GM12878 (cell line): ENCODE data around the gene KPNA3. TPM values are rescaled to one million over a fixed set of nuclear protein-coding genes. Genes with fewer than 3 reads are reported as not detected.

Experiments
- ATAC-seq: fragments of 200-7000 bp; cut with Tn5 transposase; 3 replicates; pipeline ENCODE4 v1.9.1; 2020; ENCODE audit warnings: mild to moderate bottlenecking, moderate library complexity
- BruUV-seq: library from RNA; stranded (reverse); fragments of 400-500 nt; replicated peaks from 2 replicates; lab custom pipeline; 2021; lab: Mats Ljungman, UMichigan
- CTCF ChIA-PET: fragments of 300-600 bp; sonication (Branson Sonifier 250); formaldehyde crosslinking; extraction: SDS; loops from one replicate; lab custom pipeline; 2021; ENCODE audit warnings: inconsistent platforms; lab: Yijun Ruan, JAX
- POLR2A ChIA-PET: fragments of 350-600 bp; formaldehyde crosslinking; extraction: SDS; loops from one replicate; lab custom pipeline; 2021; ENCODE audit warnings: inconsistent platforms; lab: Charles Lee
- RAD21 ChIA-PET: fragments of 300-600 bp; sonication (Branson Sonifier 250); formaldehyde crosslinking; loops from one replicate; lab custom pipeline; 2023; ENCODE audit warnings: antibody characterized with exemption; ENCODE audit not compliant: unreplicated experiment; lab: Charles Lee
- SMC1A ChIA-PET: fragments of 300-600 bp; sonication (Branson Sonifier 250); formaldehyde crosslinking; loops from one replicate; lab custom pipeline; 2023; ENCODE audit not compliant: unreplicated experiment, uncharacterized antibody; lab: Charles Lee
- DNase-seq: peaks from one replicate; pipeline ENCODE4 v3.0.0-alpha.2; 2011; ENCODE audit warnings: low read depth, low spot score
- FAIRE-seq: peaks from 3 replicates; lab custom pipeline; 2011; peaks lifted over from hg19 to GRCh38; lab: Jason Lieb, UNC
- H2AFZ ChIP-seq: 2 replicates; pipeline ENCODE4 v1.6.0; 2011; ENCODE audit warnings: low read depth, low read length, control low read depth; ENCODE audit not compliant: control insufficient read depth
- H3K27ac ChIP-seq: 2 replicates; pipeline ENCODE4 v1.5.1; 2011; ENCODE audit warnings: control low read depth; ENCODE audit not compliant: control insufficient read depth, insufficient read depth
- H3K27me3 ChIP-seq, 2 experiments: replicated peaks in 1 of 2; 2 replicates each; pipeline versions ENCODE4 v1.6.0 to v1.6.1; 2011; ENCODE audit warnings: low read length in 1 of 2; ENCODE audit not compliant: control insufficient read depth in 2 of 2, insufficient read depth in 2 of 2
- H3K36me3 ChIP-seq, 2 experiments: 2 replicates each; pipeline ENCODE4 v1.5.1; 2011; ENCODE audit warnings: low read length in 1 of 2; ENCODE audit not compliant: control insufficient read depth in 2 of 2, insufficient read depth in 2 of 2
- H3K4me1 ChIP-seq: 2 replicates; pipeline ENCODE4 v1.6.1; 2011; ENCODE audit warnings: mild to moderate bottlenecking, low read length, moderate library complexity, mixed read lengths; ENCODE audit not compliant: control insufficient read depth, insufficient read depth
- H3K4me2 ChIP-seq: 2 replicates; pipeline ENCODE4 v1.6.0; 2011; ENCODE audit warnings: control low read depth; ENCODE audit not compliant: control insufficient read depth, insufficient read depth
- H3K4me3 ChIP-seq: fragments of 200-600 bp; sonication (generic); 2 replicates; pipeline ENCODE4 v1.5.1; 2016
- H3K79me2 ChIP-seq: 2 replicates; pipeline ENCODE4 v1.6.0; 2011; ENCODE audit warnings: low read length; ENCODE audit not compliant: control insufficient read depth, insufficient read depth
- H3K9ac ChIP-seq: 2 replicates; pipeline ENCODE4 v1.8.0; 2011; ENCODE audit warnings: low read length, control low read depth, mixed read lengths; ENCODE audit not compliant: control insufficient read depth, insufficient read depth
- H3K9me3 ChIP-seq: replicated peaks from 3 replicates; pipeline ENCODE4 v1.5.1; 2011; ENCODE audit warnings: mild to moderate bottlenecking, low read length; ENCODE audit not compliant: control insufficient read depth, insufficient read depth
- H4K20me1 ChIP-seq: 2 replicates; pipeline ENCODE4 v1.6.0; 2011; ENCODE audit not compliant: control insufficient read depth, insufficient read depth
- BRCA1 ChIP-seq: IDR thresholded peaks from 2 replicates; pipeline ENCODE4 v1.6.1; 2011; ENCODE audit warnings: low read depth, low read length, improper control_type of control experiment
- EP300 ChIP-seq, 2 experiments: fragments of 150-350 bp in 1 of 2; IDR thresholded peaks; 2 replicates each; pipeline ENCODE4 v1.6.1; 2011 to 2012; ENCODE audit warnings: low read depth in 2 of 2, low read length in 2 of 2, borderline replicate concordance in 1 of 2, improper control_type of control experiment in 1 of 2, inconsistent platforms in 1 of 2; ENCODE audit not compliant: control insufficient read depth in 1 of 2
- GATAD2B ChIP-seq: fragments of 450-650 bp; conservative IDR thresholded peaks from 2 replicates; pipeline ENCODE4 v1.6.1; 2017; ENCODE audit warnings: low read depth, mild to moderate bottlenecking, moderate library complexity
- JUND ChIP-seq: IDR thresholded peaks from 2 replicates; pipeline ENCODE4 v1.6.1; 2012; ENCODE audit warnings: low read depth, mild to moderate bottlenecking, low read length, improper control_type of control experiment, moderate library complexity
- SP1 ChIP-seq: IDR thresholded peaks from one replicate; pipeline ENCODE4 v1.6.1; 2011; ENCODE audit warnings: low read depth, low read length
- SREBF2 ChIP-seq: IDR thresholded peaks from 2 replicates; pipeline ENCODE4 v1.6.1; 2012; ENCODE audit warnings: mild to moderate bottlenecking, low read length
- SRF ChIP-seq, 2 experiments: IDR thresholded peaks; 2 replicates each; pipeline ENCODE4 v1.6.1; 2011; ENCODE audit warnings: low read depth in 2 of 2, low read length in 2 of 2, mild to moderate bottlenecking in 1 of 2, moderate library complexity in 1 of 2
- whole genome bisulfite sequencing: methylation state at CpG from one replicate; pipeline ENCODE4 v1.1.6; 2016; ENCODE audit warnings: low lambda C conversion rate; ENCODE audit not compliant: insufficient replicate concordance, insufficient coverage; ENCODE audit errors: missing lambda C conversion rate; 5-methylcytosine and 5-hydroxymethylcytosine counted together
- in situ Hi-C: fragments of 300-500 bp; cut with MboI; formaldehyde crosslinking; loops from 9 replicates; pipeline ENCODE4 v1.14.3; 2018; ENCODE audit warnings: mixed read lengths
- intact Hi-C: fragments of 100-400 bp; cut with micrococcal nuclease; formaldehyde crosslinking; loops from one replicate; pipeline ENCODE4 v1.14.2; 2022; ENCODE audit not compliant: unreplicated experiment
- polyA plus RNA-seq, 11 experiments: library from polyadenylated mRNA; depleted of rRNA in 4 of 11; unstranded in 6 of 11; stranded (reverse) in 5 of 11; fragments of >200 nt; fragmentation: Nextera tagmentation in 4 of 11; fragmentation: Illumina TruSeq in 1 of 11; extraction: Ambion mirVana in 4 of 11; extraction: Trizol in 1 of 11; gene quantifications; 1 replicate in 1 of 11; 2 replicates in 10 of 11; pipeline versions ENCODE4 v1.2.1 to v1.2.3, GENCODE V29; 2011 to 2016; ENCODE audit warnings: inconsistent platforms in 2 of 11, missing spikeins in 2 of 11, low read depth in 1 of 11
- total RNA-seq, 4 experiments: library from RNA; depleted of rRNA in 3 of 4; stranded (reverse); fragments of >200 nt in 3 of 4; fragmentation: Illumina TruSeq in 1 of 4; extraction: Trizol in 1 of 4; gene quantifications; 2 replicates each; pipeline versions ENCODE4 v1.2.1 to v1.2.3, GENCODE V29; 2013 to 2021
- TF ChIP-seq, protein P1 (sequence below): IDR thresholded peaks from 2 replicates; pipeline ENCODE4 v1.6.1; 2012; ENCODE audit warnings: low read depth, low read length, improper control_type of control experiment
- TF ChIP-seq, protein P2 (sequence below): fragments of 450-650 bp; IDR thresholded peaks from 2 replicates; pipeline ENCODE4 v1.6.1; 2017; ENCODE audit warnings: mild to moderate bottlenecking, low read depth, inconsistent platforms; ENCODE audit not compliant: poor library complexity, severe bottlenecking

KPNA3 gene
- total and polyA plus RNA-seq, 10 of the 15 experiments (the other 5 are each of a cell fraction or from before 2014, with no cell fraction given): 23.3 to 50.5 (median 31.1) TPM

DNA sequence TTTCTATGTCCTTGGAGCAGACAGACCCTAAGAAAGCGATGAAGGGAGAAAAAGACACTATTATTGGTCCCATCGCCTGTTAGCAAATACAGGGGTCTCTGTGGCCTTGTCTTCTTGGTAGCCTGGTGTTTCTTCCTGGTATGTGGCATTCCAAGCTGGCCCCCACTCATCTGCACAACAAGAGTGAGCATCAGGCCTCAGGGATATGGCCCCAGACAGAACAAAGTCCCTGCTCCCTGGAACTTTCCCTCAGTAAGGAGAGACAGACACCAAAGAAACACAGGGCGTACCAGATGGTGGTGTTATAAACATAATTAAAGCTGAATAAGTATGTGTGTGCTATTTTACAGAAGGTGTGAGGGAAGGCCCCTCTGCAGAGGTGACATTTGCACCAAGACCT is 48.2 kb upstream of the KPNA3 start (continued):
- TF ChIP-seq, protein P1, sequence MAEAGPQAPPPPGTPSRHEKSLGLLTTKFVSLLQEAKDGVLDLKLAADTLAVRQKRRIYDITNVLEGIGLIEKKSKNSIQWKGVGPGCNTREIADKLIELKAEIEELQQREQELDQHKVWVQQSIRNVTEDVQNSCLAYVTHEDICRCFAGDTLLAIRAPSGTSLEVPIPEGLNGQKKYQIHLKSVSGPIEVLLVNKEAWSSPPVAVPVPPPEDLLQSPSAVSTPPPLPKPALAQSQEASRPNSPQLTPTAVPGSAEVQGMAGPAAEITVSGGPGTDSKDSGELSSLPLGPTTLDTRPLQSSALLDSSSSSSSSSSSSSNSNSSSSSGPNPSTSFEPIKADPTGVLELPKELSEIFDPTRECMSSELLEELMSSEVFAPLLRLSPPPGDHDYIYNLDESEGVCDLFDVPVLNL: no peak
- TF ChIP-seq GATAD2B (no peak), JUND (no peak)
- TF ChIP-seq, protein P2, sequence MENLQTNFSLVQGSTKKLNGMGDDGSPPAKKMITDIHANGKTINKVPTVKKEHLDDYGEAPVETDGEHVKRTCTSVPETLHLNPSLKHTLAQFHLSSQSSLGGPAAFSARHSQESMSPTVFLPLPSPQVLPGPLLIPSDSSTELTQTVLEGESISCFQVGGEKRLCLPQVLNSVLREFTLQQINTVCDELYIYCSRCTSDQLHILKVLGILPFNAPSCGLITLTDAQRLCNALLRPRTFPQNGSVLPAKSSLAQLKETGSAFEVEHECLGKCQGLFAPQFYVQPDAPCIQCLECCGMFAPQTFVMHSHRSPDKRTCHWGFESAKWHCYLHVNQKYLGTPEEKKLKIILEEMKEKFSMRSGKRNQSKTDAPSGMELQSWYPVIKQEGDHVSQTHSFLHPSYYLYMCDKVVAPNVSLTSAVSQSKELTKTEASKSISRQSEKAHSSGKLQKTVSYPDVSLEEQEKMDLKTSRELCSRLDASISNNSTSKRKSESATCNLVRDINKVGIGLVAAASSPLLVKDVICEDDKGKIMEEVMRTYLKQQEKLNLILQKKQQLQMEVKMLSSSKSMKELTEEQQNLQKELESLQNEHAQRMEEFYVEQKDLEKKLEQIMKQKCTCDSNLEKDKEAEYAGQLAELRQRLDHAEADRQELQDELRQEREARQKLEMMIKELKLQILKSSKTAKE: no peak
- TF ChIP-seq, all 136 proteins: peak for 0

- H3K27ac ChIP-seq: no peak overlapping the region
- H3K27me3 ChIP-seq: no peaks in the 10 kb centered on the region
- H2AFZ ChIP-seq: no peak overlapping the region
- no peak overlapping the region for H3K4me3 ChIP-seq
- no peak overlapping the region for H3K4me2 ChIP-seq
- H3K4me1 ChIP-seq: no peaks in the 10 kb centered on the region
- no peaks in the 10 kb centered on the region for H3K9me3 ChIP-seq
- BruUV-seq: no TSS peak
- RAD21 ChIA-PET: no interaction called here
- CTCF ChIA-PET: no interaction called here
- intact Hi-C loops (no loop called here), in situ Hi-C loops (no loop called here)
- TF ChIP-seq SRF (IDR thresholded peaks at IDR 0.05; ENCODE audit: low read depth in 2 of 2, low read length in 2 of 2) (no peak), EP300 (IDR thresholded peaks at IDR 0.05; ENCODE audit: borderline replicate concordance in 1 of 2, control insufficient read depth in 1 of 2, low read depth in 2 of 2, low read length in 2 of 2) (no peak), SP1 (no peak), BRCA1 (no peak), SREBF2 (no peak)
- POLR2A ChIA-PET: no interaction called here
- H3K79me2 ChIP-seq: no peaks in the 10 kb centered on the region
- no peak overlapping the region for H3K9ac ChIP-seq
- no peaks in the 10 kb centered on the region for H3K36me3 ChIP-seq
- no peaks in the 10 kb centered on the region for H4K20me1 ChIP-seq
- SMC1A ChIA-PET: no interaction called here
- FAIRE-seq (no peak), DNase-seq (no peak), ATAC-seq (no peak)
- 80% methylated on average over 4 of the region's 4 CpGs for WGBS
Observed at GRCh38 chr13:49840266-49840665, 47.8 kb upstream of the KPNA3 start.
